ENCODE data around the gene PCGF2. TPM values are rescaled to one million over a fixed set of nuclear protein-coding genes. Genes with fewer than 3 reads are reported as not detected.

PCGF2 gene
- total and polyA plus RNA-seq, 9 of the 15 experiments (the other 6 are each of a cell fraction or from before 2014, with no cell fraction given): 1.3 to 33.4 (median 7.0) TPM

- no peak for TF ChIP-seq ZHX1 (conservative IDR thresholded peaks at IDR 0.05; ENCODE audit: low read length)
- no peak for TF ChIP-seq E2F6 (IDR thresholded peaks at IDR 0.05; ENCODE audit: borderline replicate concordance in 1 of 2, extremely low read depth in 1 of 2, insufficient read depth in 1 of 2, insufficient read length in 1 of 2, low read depth in 1 of 2, low read length in 1 of 2, poor library complexity in 1 of 2, severe bottlenecking in 1 of 2)
- no peak for TF ChIP-seq ZNF311 (CRISPR knock-in tag; IDR thresholded peaks at IDR 0.05)
- TF ChIP-seq ZBTB26 (CRISPR knock-in tag; IDR thresholded peaks at IDR 0.05): peak; percentile 77; the same call in 1 of the 2 replicates
- no peak for TF ChIP-seq ZNF282 (CRISPR knock-in tag; IDR thresholded peaks at IDR 0.05)
- TF ChIP-seq ZBTB34 (CRISPR knock-in tag; IDR thresholded peaks at IDR 0.05): no peak
- no peak for TF ChIP-seq ZBTB33 (CRISPR knock-in tag; IDR thresholded peaks at IDR 0.05)
- TF ChIP-seq MTF1 (CRISPR knock-in tag; IDR thresholded peaks at IDR 0.05; ENCODE audit: borderline replicate concordance): no peak
- no peak for TF ChIP-seq SETDB1 (IDR thresholded peaks at IDR 0.05; ENCODE audit: low read length)
- no peak for TF ChIP-seq ZNF277 (CRISPR knock-in tag; IDR thresholded peaks at IDR 0.05; ENCODE audit: borderline replicate concordance)
- TF ChIP-seq ZNF398 (CRISPR knock-in tag; IDR thresholded peaks at IDR 0.05): no peak
- TF ChIP-seq KDM5B (IDR thresholded peaks at IDR 0.05; ENCODE audit: insufficient replicate concordance, low read depth, low read length): no peak
These were observed 12.8 kb downstream of the PCGF2 start (continued) for GRCh38 chr17:38735161-38735997.

Measured in K562 (cell line).